ENCODE measurements around the gene PROK1.

PROK1 gene

GRCh38 chr1:110472546-110472945 lies 21.6 kb downstream of the PROK1 start:
- H3K9me3 ChIP-seq (ENCODE audit: severe bottlenecking), result no peaks in the 10 kb centered on the region
- H3K36me3 ChIP-seq, result no peaks in the 10 kb centered on the region
- TF ChIP-seq CTCF (IDR thresholded peaks at IDR 0.05; ENCODE audit: low read depth, low read length), result no peak
- H3K4me3 ChIP-seq (ENCODE audit: low read depth, low read length), result no peak overlapping the region
- no peak overlapping the region for H3K27ac ChIP-seq
- no peak for DNase-seq
- no peaks in the 10 kb centered on the region for H3K27me3 ChIP-seq (ENCODE audit: insufficient read depth, low read depth, severe bottlenecking)

- no peaks in the 10 kb centered on the region for H3K27me3 ChIP-seq (ENCODE audit: insufficient read depth, low read depth, severe bottlenecking)
These were observed 23.5 kb downstream of the PROK1 start for GRCh38 chr1:110474444-110474843.

GRCh38 chr1:110475362-110476027 lies 24.5 kb downstream of the PROK1 start:
- no peak for TF ChIP-seq CTCF (IDR thresholded peaks at IDR 0.05; ENCODE audit: low read depth, low read length)
- Histone ChIP-seq H3K9me3 (ENCODE audit: severe bottlenecking) (no peaks in the 10 kb centered on the region), H3K27ac (no peak overlapping the region), H3K36me3 (no peaks in the 10 kb centered on the region), H3K27me3 (ENCODE audit: insufficient read depth, low read depth, severe bottlenecking) (no peaks in the 10 kb centered on the region), H3K4me3 (ENCODE audit: low read depth, low read length) (no peak overlapping the region)
- DNase-seq, result no peak

More at GRCh38 chr1:110474444-110474843, 23.5 kb downstream of the PROK1 start:
- Histone ChIP-seq H3K9me3 (ENCODE audit: severe bottlenecking) (no peaks in the 10 kb centered on the region), H3K36me3 (no peaks in the 10 kb centered on the region), H3K4me3 (ENCODE audit: low read depth, low read length) (no peak overlapping the region), H3K27ac (no peak overlapping the region)
- TF ChIP-seq CTCF (IDR thresholded peaks at IDR 0.05; ENCODE audit: low read depth, low read length), result no peak
- DNase-seq, result no peak

- no peak for TF ChIP-seq CTCF (IDR thresholded peaks at IDR 0.05; ENCODE audit: low read depth, low read length)
- no peaks in the 10 kb centered on the region for H3K27me3 ChIP-seq (ENCODE audit: insufficient read depth, low read depth, severe bottlenecking)
- H3K9me3 ChIP-seq (ENCODE audit: severe bottlenecking), result no peaks in the 10 kb centered on the region
- DNase-seq, result no peak
- no peak overlapping the region for H3K4me3 ChIP-seq (ENCODE audit: low read depth, low read length)
- no peak overlapping the region for H3K27ac ChIP-seq
- H3K36me3 ChIP-seq, result no peaks in the 10 kb centered on the region
These were observed 25.2 kb downstream of the PROK1 start for GRCh38 chr1:110476028-110476765.

GRCh38 chr1:110477041-110477440 lies 26.1 kb downstream of the PROK1 start:
- no peak overlapping the region for H3K27ac ChIP-seq
- no peak for DNase-seq
- TF ChIP-seq CTCF (IDR thresholded peaks at IDR 0.05; ENCODE audit: low read depth, low read length), result no peak
- no peaks in the 10 kb centered on the region for H3K9me3 ChIP-seq (ENCODE audit: severe bottlenecking)
- H3K27me3 ChIP-seq (ENCODE audit: insufficient read depth, low read depth, severe bottlenecking), result no peaks in the 10 kb centered on the region
- no peaks in the 10 kb centered on the region for H3K36me3 ChIP-seq
- no peak overlapping the region for H3K4me3 ChIP-seq (ENCODE audit: low read depth, low read length)

All from WERI-Rb-1 (cell line).